OCI-LY3 (cell line): ENCODE results near the gene ACSF3.

ENCODE experiments used
- H2AFZ ChIP-seq: fragments of 200-600, 300-600 bp; shearing (Covaris generic); 2 replicates; pipeline ENCODE4 v1.6.0; 2014; ENCODE audit warnings: antibody characterized with exemption, low read depth, low read length
- H3K27ac ChIP-seq: fragments of 200-600, 300-600 bp; sonication (generic); 2 replicates; pipeline ENCODE4 v1.5.1; 2014; ENCODE audit warnings: mild to moderate bottlenecking, low read length, moderate library complexity, mixed read lengths
- H3K27me3 ChIP-seq: fragments of 200-600, 300-600 bp; sonication (generic); 2 replicates; pipeline ENCODE4 v1.6.1; 2014; ENCODE audit warnings: low read depth, low read length, mixed read lengths
- H3K36me3 ChIP-seq: fragments of 200-600, 300-600 bp; sonication (generic); replicated peaks from 2 replicates; pipeline ENCODE3; 2014; ENCODE audit warnings: low read depth, low read length, mixed read lengths
- H3K4me1 ChIP-seq: fragments of 300-600, 200-600 bp; sonication (generic); 2 replicates; pipeline ENCODE4 v1.6.1; 2014; ENCODE audit warnings: low read length, mixed read lengths
- H3K4me2 ChIP-seq: fragments of 200-600, 300-600 bp; sonication (generic); 2 replicates; pipeline ENCODE4 v1.6.1; 2014; ENCODE audit warnings: low read length, mixed read lengths
- H3K4me3 ChIP-seq: fragments of 300-600, 200-600 bp; sonication (generic); 2 replicates; pipeline ENCODE4 v1.5.1; 2014; ENCODE audit warnings: antibody characterized with exemption, mild to moderate bottlenecking, low read length, moderate library complexity
- H3K79me2 ChIP-seq: fragments of 300-600, 200-600 bp; shearing (Covaris generic); 2 replicates; pipeline ENCODE4 v1.6.1; 2014; ENCODE audit warnings: mild to moderate bottlenecking, low read length, mixed read lengths
- H3K9ac ChIP-seq: fragments of 300-600, 200-600 bp; shearing (Covaris generic); 2 replicates; pipeline ENCODE4 v1.6.0; 2014; ENCODE audit warnings: mild to moderate bottlenecking, low read length, moderate library complexity
- H3K9me3 ChIP-seq: fragments of 200-600, 300-600 bp; shearing (Covaris generic); 2 replicates; pipeline ENCODE4 v1.6.1; 2014; ENCODE audit warnings: low read length, mixed read lengths; ENCODE audit not compliant: insufficient read depth
- H4K20me1 ChIP-seq: fragments of 200-600, 300-600 bp; sonication (generic); 2 replicates; pipeline ENCODE4 v1.6.1; 2016; ENCODE audit warnings: low read length, mixed read lengths; ENCODE audit not compliant: insufficient read depth
- EZH2phosphoT487 ChIP-seq: fragments of 200-600 bp; shearing (Covaris generic); IDR thresholded peaks from 2 replicates; pipeline ENCODE4 v1.6.1; 2018; ENCODE audit warnings: antibody characterized with exemption, mixed run types, low read depth
- TF ChIP-seq, protein P1 (sequence below): fragments of 200-600, 300-600 bp; sonication (generic); IDR thresholded peaks from 2 replicates; pipeline ENCODE4 v1.5.1; 2014; ENCODE audit warnings: antibody characterized with exemption, low read length, low read depth

ACSF3 gene

DNA sequence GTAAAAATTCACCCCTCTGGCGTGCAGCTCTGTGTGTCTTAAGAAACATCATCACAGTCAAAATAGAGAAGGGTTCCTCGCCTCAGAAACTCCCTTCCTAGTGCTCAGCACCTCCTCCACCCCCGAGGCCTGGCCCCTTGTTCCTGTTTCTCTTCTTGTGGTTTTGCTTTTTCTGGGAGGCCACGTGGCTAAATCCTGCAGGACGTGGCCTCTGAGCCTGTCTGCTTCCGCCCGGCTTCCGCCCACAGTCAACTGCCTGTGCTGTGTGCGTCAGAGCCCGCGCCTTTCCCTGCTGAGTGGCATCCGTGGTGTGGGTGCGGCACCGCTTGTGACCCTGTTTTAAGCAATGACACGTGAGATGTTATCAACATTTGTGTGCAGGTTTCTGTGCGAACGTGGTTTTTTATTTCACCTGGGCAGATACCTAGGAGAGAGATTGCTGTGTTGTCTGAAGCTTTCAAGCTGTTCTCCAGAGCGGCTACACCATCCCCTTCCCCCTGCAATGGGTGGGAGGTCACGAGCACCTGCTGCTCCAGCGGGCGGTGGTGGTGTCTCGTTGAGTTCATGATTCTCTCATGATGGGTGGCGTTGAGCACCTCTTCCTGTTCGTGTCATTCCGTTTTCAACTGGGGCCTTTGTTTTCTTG, 21.7 kb downstream of the ACSF3 start:
- Histone ChIP-seq H4K20me1 (no peaks in the 10 kb centered on the region), H3K4me1 (peaks cover 32% of the 10 kb centered on the region), H3K4me3 (peak overlapping the region; percentile 63), H3K27ac (peak overlapping the region; percentile 78), H3K27me3 (no peaks in the 10 kb centered on the region), H3K36me3 (peaks cover 69% of the 10 kb centered on the region), H3K9me3 (no peaks in the 10 kb centered on the region), H2AFZ (no peak overlapping the region), H3K4me2 (peak overlapping the region; percentile 79), H3K79me2 (peaks cover 8% of the 10 kb centered on the region), H3K9ac (peak overlapping the region; percentile 42)
- TF ChIP-seq, protein P1, sequence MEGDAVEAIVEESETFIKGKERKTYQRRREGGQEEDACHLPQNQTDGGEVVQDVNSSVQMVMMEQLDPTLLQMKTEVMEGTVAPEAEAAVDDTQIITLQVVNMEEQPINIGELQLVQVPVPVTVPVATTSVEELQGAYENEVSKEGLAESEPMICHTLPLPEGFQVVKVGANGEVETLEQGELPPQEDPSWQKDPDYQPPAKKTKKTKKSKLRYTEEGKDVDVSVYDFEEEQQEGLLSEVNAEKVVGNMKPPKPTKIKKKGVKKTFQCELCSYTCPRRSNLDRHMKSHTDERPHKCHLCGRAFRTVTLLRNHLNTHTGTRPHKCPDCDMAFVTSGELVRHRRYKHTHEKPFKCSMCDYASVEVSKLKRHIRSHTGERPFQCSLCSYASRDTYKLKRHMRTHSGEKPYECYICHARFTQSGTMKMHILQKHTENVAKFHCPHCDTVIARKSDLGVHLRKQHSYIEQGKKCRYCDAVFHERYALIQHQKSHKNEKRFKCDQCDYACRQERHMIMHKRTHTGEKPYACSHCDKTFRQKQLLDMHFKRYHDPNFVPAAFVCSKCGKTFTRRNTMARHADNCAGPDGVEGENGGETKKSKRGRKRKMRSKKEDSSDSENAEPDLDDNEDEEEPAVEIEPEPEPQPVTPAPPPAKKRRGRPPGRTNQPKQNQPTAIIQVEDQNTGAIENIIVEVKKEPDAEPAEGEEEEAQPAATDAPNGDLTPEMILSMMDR, result no peak

DNA sequence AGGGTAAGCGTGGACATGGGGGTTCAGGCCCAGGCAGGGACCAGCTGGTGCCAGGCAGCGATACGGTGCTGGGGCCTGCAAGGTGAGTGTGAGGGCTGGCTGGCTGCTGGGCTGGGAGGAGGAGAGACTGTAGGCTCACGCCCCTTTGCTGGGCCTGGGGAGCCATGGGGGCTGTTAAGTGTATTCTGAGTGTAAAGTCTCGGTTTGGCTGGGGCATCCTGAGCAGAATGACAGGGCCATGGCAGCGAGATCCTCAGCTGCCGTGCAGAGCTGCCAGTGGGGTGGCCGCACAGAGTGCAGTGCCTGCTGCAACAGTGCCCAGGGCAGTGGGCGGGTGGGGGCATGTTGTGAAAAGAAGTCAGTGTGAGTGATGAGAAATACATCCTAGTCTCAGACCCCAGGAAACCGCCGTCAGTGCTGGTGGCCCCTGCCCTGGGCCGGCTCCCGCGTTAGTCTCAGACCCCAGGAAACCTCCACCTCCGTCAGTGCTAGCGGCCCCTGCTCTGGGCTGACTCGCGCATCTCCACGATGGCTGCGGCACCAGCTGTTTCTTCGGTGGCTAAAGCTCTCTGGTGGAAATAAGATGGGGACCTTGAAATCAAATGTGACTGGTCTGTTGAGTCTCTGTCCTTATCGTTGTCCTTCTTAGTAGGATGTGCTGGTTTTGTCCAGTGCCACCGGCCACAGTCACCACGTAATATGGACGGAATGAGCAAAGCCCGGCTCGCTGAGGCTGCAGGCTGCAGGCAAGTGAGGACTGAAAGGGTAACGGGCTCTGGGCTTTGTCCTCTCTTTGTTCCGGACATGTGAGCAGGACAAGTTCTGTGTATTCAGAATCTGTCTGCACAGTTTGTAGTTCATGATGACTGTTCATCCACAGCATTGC, 22.9 kb downstream of the ACSF3 start:
- H3K36me3 ChIP-seq, result peaks cover 69% of the 10 kb centered on the region

DNA sequence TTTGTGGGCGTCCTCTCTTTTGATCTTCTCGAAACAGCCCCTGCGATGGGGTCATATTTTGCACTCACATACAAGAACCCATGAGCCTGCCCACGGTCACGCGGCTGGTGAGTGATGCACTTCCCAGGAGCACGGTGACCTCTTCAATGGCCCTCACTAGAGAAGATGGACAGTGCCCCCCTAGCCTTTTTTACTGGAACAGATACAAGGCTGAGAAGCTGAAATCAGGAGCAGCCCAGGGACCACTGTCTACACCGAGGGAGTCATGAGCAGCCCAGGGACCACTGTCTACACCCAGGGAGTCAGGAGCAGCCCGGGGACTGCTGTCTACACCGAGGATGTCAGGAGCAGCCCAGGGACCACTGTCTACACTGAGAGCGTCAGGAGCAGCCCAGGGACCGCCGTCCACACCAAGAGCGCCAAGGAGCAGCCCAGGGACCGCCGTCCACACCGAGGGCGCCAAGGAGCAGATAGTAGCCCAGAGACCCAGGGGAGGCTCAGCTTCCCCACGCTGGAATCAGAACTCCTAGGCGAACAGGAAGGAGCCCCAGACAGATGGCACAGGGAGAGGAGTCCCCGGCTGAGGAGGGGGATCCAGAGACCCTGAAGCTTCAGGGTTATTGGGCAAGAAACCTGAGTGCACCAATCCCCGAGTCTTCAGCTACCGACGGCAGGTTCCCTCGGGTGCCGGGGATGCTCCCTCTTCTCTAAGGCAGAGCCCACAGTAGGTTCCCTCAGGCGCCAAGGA, 23.7 kb downstream of the ACSF3 start:
- H3K27me3 ChIP-seq, result no peaks in the 10 kb centered on the region
- no peak overlapping the region for H3K27ac ChIP-seq
- no peak overlapping the region for H3K4me3 ChIP-seq
- no peak overlapping the region for H2AFZ ChIP-seq
- TF ChIP-seq EZH2phosphoT487, result no peak
- TF ChIP-seq, protein P1, result no peak
- H3K9me3 ChIP-seq, result no peaks in the 10 kb centered on the region
- no peaks in the 10 kb centered on the region for H4K20me1 ChIP-seq
- H3K79me2 ChIP-seq, result peaks cover 8% of the 10 kb centered on the region
- H3K4me2 ChIP-seq, result no peak overlapping the region
- peaks cover 64% of the 10 kb centered on the region for H3K36me3 ChIP-seq
- H3K9ac ChIP-seq, result no peak overlapping the region
- peaks cover 36% of the 10 kb centered on the region for H3K4me1 ChIP-seq

More for the DNA sequence above, 22.9 kb downstream of the ACSF3 start:
- H3K4me1 ChIP-seq, result peaks cover 32% of the 10 kb centered on the region
- H3K27me3 ChIP-seq, result no peaks in the 10 kb centered on the region
- H3K9me3 ChIP-seq, result no peaks in the 10 kb centered on the region
- no peak overlapping the region for H2AFZ ChIP-seq
- no peak overlapping the region for H3K4me2 ChIP-seq
- H3K4me3 ChIP-seq, result no peak overlapping the region
- H3K79me2 ChIP-seq, result peaks cover 8% of the 10 kb centered on the region
- TF ChIP-seq, protein P1, result no peak
- no peak for TF ChIP-seq EZH2phosphoT487
- H3K9ac ChIP-seq, result no peak overlapping the region
- H4K20me1 ChIP-seq, result no peaks in the 10 kb centered on the region
- peak overlapping the region; percentile 78 for H3K27ac ChIP-seq

DNA sequence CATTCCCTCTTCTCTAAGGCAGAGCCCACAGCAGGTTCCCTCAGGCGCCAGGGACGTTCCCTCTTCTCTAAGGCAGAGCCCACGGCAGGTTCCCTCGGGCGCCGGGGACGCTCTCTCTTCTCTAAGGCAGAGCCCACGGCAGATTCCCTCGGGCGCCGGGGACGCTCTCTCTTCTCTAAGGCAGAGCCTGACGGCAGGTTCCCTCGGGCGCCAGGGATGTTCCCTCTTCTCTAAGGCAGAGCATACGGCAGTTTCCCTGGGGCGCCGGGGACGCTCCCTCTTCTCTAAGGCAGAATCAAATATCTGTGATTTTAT, 24.3 kb downstream of the ACSF3 start:
- peaks cover 3% of the 10 kb centered on the region; the same call in 1 of the 2 replicates for H4K20me1 ChIP-seq
- no peak overlapping the region for H3K9ac ChIP-seq
- no peak overlapping the region for H3K4me3 ChIP-seq
- no peaks in the 10 kb centered on the region for H3K9me3 ChIP-seq
- H3K4me2 ChIP-seq, result no peak overlapping the region
- H3K79me2 ChIP-seq, result peaks cover 8% of the 10 kb centered on the region
- H3K36me3 ChIP-seq, result peaks cover 64% of the 10 kb centered on the region
- peaks cover 41% of the 10 kb centered on the region for H3K4me1 ChIP-seq
- TF ChIP-seq, protein P1, result no peak
- no peak for TF ChIP-seq EZH2phosphoT487
- no peak overlapping the region for H2AFZ ChIP-seq
- H3K27me3 ChIP-seq, result no peaks in the 10 kb centered on the region
- H3K27ac ChIP-seq, result no peak overlapping the region
